SU-DHL-6 (cell line): ENCODE measurements around the gene TBC1D22A.

Experiments
- EZH2phosphoT487 ChIP-seq: fragments of 200-600 bp; sonication (generic), shearing (Covaris generic); conservative IDR thresholded peaks from 2 replicates; pipeline ENCODE4 v1.6.1; 2018; ENCODE audit warnings: mild to moderate bottlenecking, antibody characterized with exemption, low read length, moderate library complexity, mixed read lengths
- TF ChIP-seq, protein P1 (sequence below): fragments of 200-600 bp; sonication (generic); IDR thresholded peaks from one replicate; pipeline ENCODE4 v1.5.1; 2017; ENCODE audit warnings: antibody characterized with exemption, mild to moderate bottlenecking, low read length, moderate library complexity; ENCODE audit not compliant: insufficient read depth, poor library complexity, severe bottlenecking

DNA sequence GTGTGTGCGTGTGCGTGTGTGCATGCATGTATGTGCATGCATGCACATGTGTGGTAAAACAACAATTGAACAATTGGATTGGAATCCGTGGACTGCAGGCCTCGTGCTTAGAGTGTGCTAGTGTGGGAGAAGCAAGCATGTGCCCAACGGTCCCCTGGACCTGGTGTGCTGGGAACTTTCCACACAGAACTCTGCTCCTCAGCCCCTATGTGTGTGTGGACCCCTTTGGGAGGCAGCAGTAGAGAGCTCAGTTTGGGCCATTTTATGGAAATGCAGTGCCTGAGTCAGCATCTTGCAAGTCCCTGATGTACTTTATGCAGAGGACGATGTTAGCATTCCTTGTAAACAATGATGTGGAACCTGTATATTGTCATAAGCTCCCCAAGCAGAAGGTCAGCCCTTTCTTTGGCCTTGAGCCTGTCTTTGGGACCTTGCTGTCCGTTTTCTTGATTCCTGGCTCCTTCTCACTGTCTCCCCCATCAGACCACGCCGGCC is 167.3 kb downstream of the TBC1D22A start:
- TF ChIP-seq, protein P1, sequence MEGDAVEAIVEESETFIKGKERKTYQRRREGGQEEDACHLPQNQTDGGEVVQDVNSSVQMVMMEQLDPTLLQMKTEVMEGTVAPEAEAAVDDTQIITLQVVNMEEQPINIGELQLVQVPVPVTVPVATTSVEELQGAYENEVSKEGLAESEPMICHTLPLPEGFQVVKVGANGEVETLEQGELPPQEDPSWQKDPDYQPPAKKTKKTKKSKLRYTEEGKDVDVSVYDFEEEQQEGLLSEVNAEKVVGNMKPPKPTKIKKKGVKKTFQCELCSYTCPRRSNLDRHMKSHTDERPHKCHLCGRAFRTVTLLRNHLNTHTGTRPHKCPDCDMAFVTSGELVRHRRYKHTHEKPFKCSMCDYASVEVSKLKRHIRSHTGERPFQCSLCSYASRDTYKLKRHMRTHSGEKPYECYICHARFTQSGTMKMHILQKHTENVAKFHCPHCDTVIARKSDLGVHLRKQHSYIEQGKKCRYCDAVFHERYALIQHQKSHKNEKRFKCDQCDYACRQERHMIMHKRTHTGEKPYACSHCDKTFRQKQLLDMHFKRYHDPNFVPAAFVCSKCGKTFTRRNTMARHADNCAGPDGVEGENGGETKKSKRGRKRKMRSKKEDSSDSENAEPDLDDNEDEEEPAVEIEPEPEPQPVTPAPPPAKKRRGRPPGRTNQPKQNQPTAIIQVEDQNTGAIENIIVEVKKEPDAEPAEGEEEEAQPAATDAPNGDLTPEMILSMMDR: no peak
- no peak for TF ChIP-seq EZH2phosphoT487
